Ishikawa (cell line): ENCODE measurements around the gene TLDC2.

Experiments
- CREB1 ChIP-seq: IDR thresholded peaks from 2 replicates; pipeline ENCODE4 v1.6.1; 2012; ENCODE audit warnings: low read depth
- EP300 ChIP-seq: IDR thresholded peaks from 2 replicates; pipeline ENCODE4 v1.6.1; 2012; ENCODE audit warnings: borderline replicate concordance
- MAX ChIP-seq: IDR thresholded peaks from 2 replicates; pipeline ENCODE4 v1.6.1; 2012
- RAD21 ChIP-seq: IDR thresholded peaks from 2 replicates; pipeline ENCODE4 v1.6.1; 2012; ENCODE audit warnings: low read depth
- REST ChIP-seq: IDR thresholded peaks from 2 replicates; pipeline ENCODE4 v1.6.1; 2012; ENCODE audit warnings: low read depth, mild to moderate bottlenecking
- TAF1 ChIP-seq: IDR thresholded peaks from 2 replicates; pipeline ENCODE4 v1.6.1; 2012; ENCODE audit warnings: low read depth, mild to moderate bottlenecking
- TCF12 ChIP-seq: IDR thresholded peaks from 2 replicates; pipeline ENCODE4 v1.6.1; 2012; ENCODE audit warnings: low read depth
- TF ChIP-seq, protein P1 (sequence below): IDR thresholded peaks from 2 replicates; pipeline ENCODE4 v1.6.1; 2012

DNA sequence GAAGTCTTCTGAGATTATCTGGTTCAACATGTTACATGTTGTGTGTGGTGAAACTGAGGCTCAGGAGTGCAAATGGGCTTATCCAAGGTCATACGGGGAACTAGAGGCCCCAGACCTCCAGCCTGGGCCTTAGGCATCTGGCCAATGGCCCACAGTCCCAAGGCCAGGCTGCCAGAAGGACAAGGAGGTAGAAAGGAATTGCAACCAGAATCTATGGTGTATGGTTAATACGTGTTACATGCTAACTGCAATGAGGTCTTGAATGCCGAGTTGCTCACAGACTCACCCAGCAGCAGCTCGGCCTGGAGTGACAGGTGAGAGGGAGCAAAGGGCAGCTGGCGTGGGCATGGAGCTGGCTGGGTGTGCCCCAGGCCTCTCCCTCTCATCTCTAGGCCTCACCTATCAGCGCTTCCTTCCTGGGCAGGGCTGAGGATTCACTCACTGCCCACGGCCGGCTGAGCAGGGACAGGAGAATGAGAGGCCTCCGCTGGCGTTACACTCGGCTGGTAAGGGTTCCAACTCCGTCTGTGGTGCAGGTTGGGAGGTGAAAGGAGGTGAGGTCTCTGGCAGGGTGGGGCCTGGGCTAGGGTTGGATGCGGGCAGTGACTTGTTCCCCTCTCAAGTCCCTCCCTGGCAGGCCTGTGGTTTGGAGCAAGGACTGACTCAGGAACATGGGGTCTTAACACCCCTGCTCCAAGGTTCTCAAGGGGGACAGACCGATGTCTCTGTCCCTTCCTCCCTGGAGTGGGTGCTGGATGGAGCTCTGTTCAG lies at the start of gene TLDC2:
- TF ChIP-seq TAF1 (no peak), MAX (no peak), RAD21 (no peak), TCF12 (no peak), EP300 (no peak), CREB1 (no peak), REST (no peak)
- TF ChIP-seq, protein P1, sequence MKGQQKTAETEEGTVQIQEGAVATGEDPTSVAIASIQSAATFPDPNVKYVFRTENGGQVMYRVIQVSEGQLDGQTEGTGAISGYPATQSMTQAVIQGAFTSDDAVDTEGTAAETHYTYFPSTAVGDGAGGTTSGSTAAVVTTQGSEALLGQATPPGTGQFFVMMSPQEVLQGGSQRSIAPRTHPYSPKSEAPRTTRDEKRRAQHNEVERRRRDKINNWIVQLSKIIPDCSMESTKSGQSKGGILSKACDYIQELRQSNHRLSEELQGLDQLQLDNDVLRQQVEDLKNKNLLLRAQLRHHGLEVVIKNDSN = no peak
